RWPE2 (cell line): ENCODE measurements around the gene TOB1.
A peak's percentile ranks its signal among the peaks of the same experiment; 100 is the strongest.

Source experiments
- ATAC-seq: fragments of 200-7000 bp; cut with Tn5 transposase; 3 replicates; pipeline ENCODE4 v1.9.1; 2021; ENCODE audit warnings: low read depth
- DNase-seq: peaks from one replicate; pipeline ENCODE4 v3.0.0-alpha.2; 2020; ENCODE audit warnings: low spot score
- H3K27ac ChIP-seq: fragments of 450-650 bp; 2 replicates; pipeline ENCODE4 v1.5.1; 2017; ENCODE audit warnings: mild to moderate bottlenecking; ENCODE audit not compliant: poor library complexity, severe bottlenecking
- H3K27me3 ChIP-seq: fragments of 250-450 bp; sonication (Bioruptor Pico); 2 replicates; pipeline ENCODE4 v1.5.1; 2021; ENCODE audit warnings: mild to moderate bottlenecking, moderate library complexity; ENCODE audit not compliant: insufficient read depth, poor library complexity, severe bottlenecking
- H3K36me3 ChIP-seq: fragments of 250-450 bp; sonication (Bioruptor Pico); 2 replicates; pipeline ENCODE4 v1.5.1; 2020; ENCODE audit warnings: low read depth, mild to moderate bottlenecking, moderate library complexity
- H3K4me1 ChIP-seq: fragments of 250-450 bp; sonication (Bioruptor Pico); 2 replicates; pipeline ENCODE4 v1.5.1; 2021; ENCODE audit warnings: mild to moderate bottlenecking, moderate library complexity; ENCODE audit not compliant: insufficient read depth, poor library complexity, severe bottlenecking
- H3K4me3 ChIP-seq: fragments of 250-450 bp; sonication (Bioruptor Pico); 2 replicates; pipeline ENCODE4 v1.5.1; 2021; ENCODE audit warnings: mild to moderate bottlenecking, moderate library complexity; ENCODE audit not compliant: severe bottlenecking
- H3K9me3 ChIP-seq: fragments of 250-450 bp; sonication (Bioruptor Pico); 2 replicates; pipeline ENCODE4 v1.5.1; 2021; ENCODE audit warnings: mild to moderate bottlenecking, moderate library complexity; ENCODE audit not compliant: severe bottlenecking
- CTCF ChIP-seq: fragments of 450-650 bp; IDR thresholded peaks from one replicate; pipeline ENCODE4 v1.5.1; 2017; ENCODE audit warnings: mild to moderate bottlenecking, moderate library complexity; ENCODE audit not compliant: poor library complexity, severe bottlenecking

Gene TOB1

DNA sequence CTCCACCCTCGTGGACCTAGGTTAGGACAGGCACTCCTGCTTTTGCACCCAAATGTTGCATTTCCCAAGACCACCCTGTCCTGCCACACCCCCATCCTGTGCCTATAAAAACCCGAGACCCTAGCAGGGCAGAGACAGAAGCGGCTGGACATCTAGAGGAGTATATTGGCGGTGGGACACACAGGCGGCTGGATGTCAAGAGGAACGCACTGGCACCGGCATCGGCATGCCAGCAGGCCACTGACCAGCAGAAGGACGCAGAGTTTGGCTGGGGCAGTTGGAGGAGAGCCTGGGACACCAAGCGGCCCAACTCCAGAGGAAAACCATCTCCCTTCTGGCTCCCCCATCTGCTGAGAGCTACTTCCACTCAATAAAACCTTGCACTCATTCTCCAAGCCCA lies 45.5 kb downstream of the TOB1 start:
- Histone ChIP-seq H3K36me3 (no peaks in the 10 kb centered on the region), H3K4me3 (no peak overlapping the region), H3K27me3 (no peaks in the 10 kb centered on the region), H3K27ac (no peak overlapping the region), H3K9me3 (no peaks in the 10 kb centered on the region), H3K4me1 (peaks cover 12% of the 10 kb centered on the region)
- ATAC-seq: no peak
- DNase-seq: no peak
- TF ChIP-seq CTCF: no peak

DNA sequence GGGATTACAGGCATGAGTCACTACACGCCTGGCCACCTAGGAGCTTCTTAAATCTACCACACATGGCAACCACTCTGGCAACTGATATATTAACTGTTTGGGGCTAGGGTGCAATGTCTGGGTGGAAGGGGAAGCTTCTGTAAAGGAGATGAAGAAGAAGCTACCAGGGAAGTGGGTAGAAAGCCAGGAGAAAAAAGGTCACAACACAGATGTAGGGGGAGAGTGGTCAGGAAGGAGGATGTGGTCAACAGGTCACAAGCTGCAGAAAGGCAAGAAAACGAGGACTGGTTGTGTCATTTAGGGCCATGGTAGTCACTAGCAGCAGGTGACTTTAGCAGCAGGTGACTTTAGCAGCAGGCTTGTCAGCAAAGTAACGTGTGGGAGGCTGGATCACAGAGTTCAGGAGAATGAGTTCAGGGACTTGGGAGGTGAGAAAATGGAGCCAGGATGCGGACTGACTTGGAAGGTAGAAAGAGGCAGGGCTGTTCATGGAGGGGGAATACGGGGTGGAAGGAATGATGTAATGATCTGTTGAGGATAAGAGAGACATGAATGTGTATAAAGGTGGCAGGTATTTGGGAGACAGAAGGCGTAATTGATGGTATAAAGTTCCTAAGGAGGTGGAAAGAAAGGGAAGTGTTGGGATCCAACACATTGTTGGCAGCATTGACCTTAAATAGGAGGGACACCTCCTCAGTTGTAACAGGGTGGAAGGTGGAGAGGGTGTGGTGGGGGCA lies 47.1 kb downstream of the TOB1 start:
- Histone ChIP-seq H3K4me3 (no peak overlapping the region), H3K27me3 (no peaks in the 10 kb centered on the region), H3K4me1 (peaks cover 12% of the 10 kb centered on the region), H3K27ac (no peak overlapping the region), H3K9me3 (no peaks in the 10 kb centered on the region), H3K36me3 (no peaks in the 10 kb centered on the region)
- TF ChIP-seq CTCF: no peak
- ATAC-seq: no peak
- no peak for DNase-seq

DNA sequence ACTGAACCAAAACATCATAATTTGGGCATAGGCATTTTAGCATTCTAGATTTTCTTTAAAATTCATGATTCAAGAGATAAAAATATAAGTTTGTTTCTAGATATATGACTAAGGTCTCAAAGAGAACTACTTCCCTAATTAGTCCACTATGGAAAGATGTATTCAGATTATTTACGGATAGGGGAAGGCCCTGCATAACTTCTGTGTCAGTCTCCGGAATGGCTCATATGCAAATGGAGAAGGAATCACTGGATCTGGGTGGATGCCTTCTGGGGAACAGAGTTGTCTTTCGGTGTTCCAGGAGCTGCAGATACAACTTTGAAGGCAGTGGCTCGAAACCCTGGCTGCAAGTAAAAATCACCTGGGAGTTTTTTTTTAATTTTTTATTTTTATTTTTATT lies 47.9 kb downstream of the TOB1 start:
- Histone ChIP-seq H3K27me3 (no peaks in the 10 kb centered on the region), H3K9me3 (no peaks in the 10 kb centered on the region), H3K4me1 (peaks cover 12% of the 10 kb centered on the region), H3K36me3 (no peaks in the 10 kb centered on the region), H3K4me3 (no peak overlapping the region), H3K27ac (peak overlapping the region; percentile 24)
- TF ChIP-seq CTCF: no peak
- ATAC-seq: no peak
- no peak for DNase-seq

- H3K4me1 ChIP-seq: peaks cover 12% of the 10 kb centered on the region
- peak; percentile 99 for ATAC-seq
- no peaks in the 10 kb centered on the region for H3K36me3 ChIP-seq
- H3K27me3 ChIP-seq: no peaks in the 10 kb centered on the region
- peak overlapping the region; percentile 24 for H3K27ac ChIP-seq
- no peak for TF ChIP-seq CTCF
- no peak overlapping the region for H3K4me3 ChIP-seq
- no peaks in the 10 kb centered on the region for H3K9me3 ChIP-seq
- no peak for DNase-seq
These were observed 48.3 kb downstream of the TOB1 start for GRCh38 chr17:50817838-50818237.
